ENCODE results near the gene MINDY2. TPM values are rescaled to one million over a fixed set of nuclear protein-coding genes. Genes with fewer than 3 reads are reported as not detected.

MINDY2 gene
- total and polyA plus RNA-seq, 7 donors: 3.3 to 11.3 (median 6.0) TPM

DNA sequence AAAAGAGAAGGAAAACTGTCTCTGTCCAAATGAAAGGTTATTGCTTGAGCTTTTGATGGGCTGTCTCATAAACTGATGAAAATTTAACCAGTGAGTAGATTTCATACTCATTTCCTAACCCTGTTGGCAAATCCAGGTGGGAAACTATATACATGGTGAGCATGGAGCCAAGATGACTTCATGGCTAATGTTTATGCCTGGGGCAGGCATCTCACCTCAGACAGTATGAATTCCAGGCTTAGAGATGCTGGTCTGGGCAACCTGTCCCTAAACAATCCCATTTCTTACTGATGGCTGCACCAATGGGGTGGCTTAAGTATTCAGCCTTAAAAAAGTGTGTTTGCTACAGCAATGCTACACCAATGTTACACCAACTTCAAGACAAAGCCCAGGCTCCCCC, 104.2 kb downstream of the MINDY2 start:
- H3K36me3 ChIP-seq (ENCODE audit: insufficient read depth in 1 of 2, low read depth in 1 of 2): peaks cover 0 to 38% of the 10 kb centered on the region in 2 donors
- intact Hi-C loops (cut with DNase I): no loop called here
- no peaks in the 10 kb centered on the region for H3K9me3 ChIP-seq
- no peak for TF ChIP-seq CTCF (IDR thresholded peaks at IDR 0.05)
- no peak overlapping the region for H3K27ac ChIP-seq
- no peaks in the 10 kb centered on the region for H3K4me1 ChIP-seq
- DNase-seq (no peak), ATAC-seq (peak in 2 of 4 donors; percentile 25)
- no peaks in the 10 kb centered on the region for H3K27me3 ChIP-seq (ENCODE audit: insufficient read depth in 3 of 3, low read length in 2 of 3)
- no peak overlapping the region for H3K4me3 ChIP-seq

DNA sequence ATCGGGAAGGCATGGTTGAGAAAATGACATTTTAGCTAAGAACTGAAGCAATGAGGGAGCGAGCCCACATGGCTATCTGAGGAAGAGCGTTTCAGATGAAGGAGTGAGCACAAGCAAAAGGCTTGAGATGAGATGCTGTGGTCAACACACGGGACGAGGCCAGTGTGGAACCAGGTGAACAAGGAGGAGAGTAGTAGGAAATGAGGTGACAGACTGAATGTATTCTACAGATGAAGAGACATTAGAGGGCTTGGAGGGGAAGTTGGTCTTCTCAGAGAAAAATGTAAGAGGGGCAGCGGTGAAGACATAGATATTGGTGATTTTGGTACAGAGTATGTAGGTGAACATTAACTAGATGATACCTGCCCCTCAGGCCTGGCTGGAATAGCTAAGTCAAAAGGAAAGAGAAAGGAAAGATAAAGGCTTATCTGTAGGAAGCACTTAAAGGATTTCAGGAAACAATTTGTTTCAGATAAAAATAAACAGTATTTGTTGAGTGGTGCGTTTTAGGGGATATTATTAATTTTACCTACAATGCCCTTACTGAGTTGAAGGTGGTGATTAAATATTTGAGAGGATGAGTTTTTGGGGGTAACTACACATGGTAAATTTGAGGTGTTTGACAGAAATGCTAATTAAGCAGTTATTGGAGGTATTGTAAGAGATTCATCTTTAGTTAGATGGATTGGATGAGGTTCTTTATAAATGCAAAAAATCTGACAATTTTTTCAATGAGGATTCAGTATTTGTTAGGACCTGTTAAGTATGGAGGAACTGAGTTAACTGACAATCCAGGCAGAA, 105.4 kb downstream of the MINDY2 start:
- H3K36me3 ChIP-seq (ENCODE audit: insufficient read depth in 1 of 2, low read depth in 1 of 2): peaks cover 4 to 50% of the 10 kb centered on the region in 2 donors
- WGBS, 3 donors: 85 to 92% (median 91%) methylated on average over 7 of the region's 7 CpGs
- intact Hi-C loops (cut with DNase I): no loop called here

GRCh38 chr15:58877999-58878825, 107.1 kb downstream of the MINDY2 start:
- 94 to 97% (median 95%) methylated on average over 12 of the region's 12 CpGs for WGBS, 3 donors
- H3K27ac ChIP-seq: no peak overlapping the region
- TF ChIP-seq CTCF (IDR thresholded peaks at IDR 0.05): no peak
- DNase-seq (no peak), ATAC-seq (no peak)
- no peaks in the 10 kb centered on the region for H3K4me1 ChIP-seq
- H3K4me3 ChIP-seq: no peak overlapping the region
- H3K36me3 ChIP-seq (ENCODE audit: insufficient read depth in 1 of 2, low read depth in 1 of 2): peaks cover 9 to 67% of the 10 kb centered on the region in 2 donors
- intact Hi-C loops (cut with DNase I): no loop called here
- H3K9me3 ChIP-seq: no peaks in the 10 kb centered on the region
- no peaks in the 10 kb centered on the region for H3K27me3 ChIP-seq (ENCODE audit: insufficient read depth in 3 of 3, low read length in 2 of 3)

More for the DNA sequence above, 105.4 kb downstream of the MINDY2 start:
- no peak overlapping the region for H3K27ac ChIP-seq
- no peaks in the 10 kb centered on the region for H3K27me3 ChIP-seq (ENCODE audit: insufficient read depth in 3 of 3, low read length in 2 of 3)
- no peaks in the 10 kb centered on the region for H3K4me1 ChIP-seq
- TF ChIP-seq CTCF (IDR thresholded peaks at IDR 0.05): no peak
- no peak for ATAC-seq
- DNase-seq: no peak
- H3K4me3 ChIP-seq: no peak overlapping the region
- no peaks in the 10 kb centered on the region for H3K9me3 ChIP-seq

- Histone ChIP-seq H3K4me3 (no peak overlapping the region), H3K4me1 (no peaks in the 10 kb centered on the region), H3K36me3 (ENCODE audit: insufficient read depth in 1 of 2, low read depth in 1 of 2) (peaks cover 16 to 88% of the 10 kb centered on the region in 2 donors), H3K27me3 (ENCODE audit: insufficient read depth in 3 of 3, low read length in 2 of 3) (no peaks in the 10 kb centered on the region), H3K9me3 (no peaks in the 10 kb centered on the region), H3K27ac (no peak overlapping the region)
- intact Hi-C loops (cut with DNase I): loop anchor here in 1 of 2 donors (10.0 kb wide), 1 partner anchor 214 kb away; no protein-coding TSS in a partner anchor
- no peak for ATAC-seq
- TF ChIP-seq CTCF (IDR thresholded peaks at IDR 0.05): no peak
- DNase-seq: no peak
- WGBS, 3 donors: 83 to 93% (median 91%) methylated on average over 3 of the region's 3 CpGs
These were observed 109.2 kb downstream of the MINDY2 start for GRCh38 chr15:58880320-58880719.
